Mesenchymal stem cell (in vitro differentiated cells and primary cell): ENCODE measurements around the gene TRMU.

Experiments used
- DNase-seq: peaks from one replicate; pipeline ENCODE4 v3.0.0-alpha.2; 2013
- H2AFZ ChIP-seq: one replicate; pipeline ENCODE4 v1.6.1; 2013; ENCODE audit warnings: low read depth, mild to moderate bottlenecking, control low read depth, inconsistent platforms, low read length, moderate library complexity
- H2AK5ac ChIP-seq: 2 replicates; pipeline ENCODE4 v1.6.1; 2013; ENCODE audit warnings: low read length, moderate library complexity, mild to moderate bottlenecking, inconsistent platforms; ENCODE audit not compliant: severe bottlenecking
- H2BK120ac ChIP-seq: one replicate; pipeline ENCODE4 v1.6.1; 2013; ENCODE audit warnings: low read depth, mild to moderate bottlenecking, inconsistent platforms, low read length, moderate library complexity
- H2BK12ac ChIP-seq, 2 experiments: one replicate each; pipeline ENCODE4 v1.6.1; 2013; ENCODE audit warnings: inconsistent platforms in 2 of 2, low read length in 2 of 2, mild to moderate bottlenecking in 2 of 2, moderate library complexity in 2 of 2, control low read depth in 1 of 2
- H2BK15ac ChIP-seq: one replicate; pipeline ENCODE4 v1.6.1; 2013; ENCODE audit warnings: mild to moderate bottlenecking, low read depth, inconsistent platforms; ENCODE audit not compliant: poor library complexity, severe bottlenecking
- H2BK5ac ChIP-seq: 2 replicates; pipeline ENCODE4 v1.6.1; 2013; ENCODE audit warnings: low read depth, mild to moderate bottlenecking, low read length, control low read depth, inconsistent platforms; ENCODE audit not compliant: poor library complexity, severe bottlenecking
- H3K14ac ChIP-seq, 2 experiments: one replicate each; pipeline ENCODE4 v1.6.1; 2013; ENCODE audit warnings: inconsistent platforms in 2 of 2, low read length in 2 of 2, control low read depth in 1 of 2, mild to moderate bottlenecking in 1 of 2, moderate library complexity in 1 of 2
- H3K18ac ChIP-seq, 2 experiments: one replicate each; pipeline ENCODE4 v1.6.1; 2013; ENCODE audit warnings: inconsistent platforms in 2 of 2, low read length in 2 of 2, control low read depth in 1 of 2, low read depth in 1 of 2, mild to moderate bottlenecking in 1 of 2
- H3K23ac ChIP-seq, 2 experiments: one replicate each; pipeline ENCODE4 v1.6.1; 2013; ENCODE audit warnings: inconsistent platforms in 2 of 2, low read length in 2 of 2, mild to moderate bottlenecking in 2 of 2, moderate library complexity in 2 of 2, control low read depth in 1 of 2
- H3K27ac ChIP-seq: 2 replicates; pipeline ENCODE4 v1.5.1; 2013; ENCODE audit warnings: mild to moderate bottlenecking, moderate library complexity, low read length, control low read depth, inconsistent platforms; ENCODE audit not compliant: poor library complexity, severe bottlenecking
- H3K27me3 ChIP-seq, 2 experiments: 2 replicates each; pipeline versions ENCODE4 v1.6.1 to v1.7.0; 2013; ENCODE audit warnings: low read length in 2 of 2, mild to moderate bottlenecking in 2 of 2, moderate library complexity in 2 of 2, control low read depth in 1 of 2, inconsistent platforms in 1 of 2; ENCODE audit not compliant: control insufficient read depth in 1 of 2, insufficient read depth in 1 of 2
- H3K36me3 ChIP-seq, 2 experiments: 2 replicates each; pipeline versions ENCODE4 v1.6.1 to v1.7.0; 2013; ENCODE audit warnings: low read length in 2 of 2, control low read depth in 1 of 2, inconsistent platforms in 1 of 2, low read depth in 1 of 2, mild to moderate bottlenecking in 1 of 2; ENCODE audit not compliant: insufficient read depth in 2 of 2, control insufficient read depth in 1 of 2
- H3K4ac ChIP-seq, 2 experiments: one replicate each; pipeline ENCODE4 v1.6.1; 2013; ENCODE audit warnings: inconsistent platforms in 2 of 2, low read length in 2 of 2, mild to moderate bottlenecking in 2 of 2, moderate library complexity in 2 of 2, control low read depth in 1 of 2, low read depth in 1 of 2
- H3K4me1 ChIP-seq: 2 replicates; pipeline ENCODE4 v1.6.1; 2013; ENCODE audit warnings: low read depth, low read length, control low read depth; ENCODE audit not compliant: control insufficient read depth, insufficient read depth
- H3K4me2 ChIP-seq: 2 replicates; pipeline ENCODE4 v1.6.1; 2013; ENCODE audit warnings: low read length, mild to moderate bottlenecking, inconsistent platforms; ENCODE audit not compliant: poor library complexity, severe bottlenecking
- H3K4me3 ChIP-seq, 2 experiments: 2 replicates each; pipeline versions ENCODE4 v1.5.1 to v1.7.0; 2013; ENCODE audit warnings: low read length in 2 of 2, mild to moderate bottlenecking in 2 of 2, control low read depth in 1 of 2, low read depth in 1 of 2; ENCODE audit not compliant: insufficient read depth in 1 of 2
- H3K79me1 ChIP-seq: replicated peaks from 2 replicates; pipeline ENCODE4 v1.6.1; 2013; ENCODE audit warnings: mild to moderate bottlenecking, control low read depth, low read length, inconsistent platforms; ENCODE audit not compliant: poor library complexity, severe bottlenecking
- H3K9ac ChIP-seq: 2 replicates; pipeline ENCODE4 v1.7.0; 2013; ENCODE audit warnings: mild to moderate bottlenecking, low read length, moderate library complexity
- H3K9me3 ChIP-seq: 2 replicates; pipeline ENCODE4 v1.7.0; 2013; ENCODE audit warnings: mild to moderate bottlenecking, low read length; ENCODE audit not compliant: control insufficient read depth
- H4K8ac ChIP-seq: one replicate; pipeline ENCODE4 v1.6.1; 2013; ENCODE audit warnings: inconsistent platforms, mild to moderate bottlenecking, low read length, moderate library complexity
- H4K91ac ChIP-seq: one replicate; pipeline ENCODE4 v1.6.1; 2013; ENCODE audit warnings: mild to moderate bottlenecking, low read length, inconsistent platforms
- WGBS: methylation state at CpG from one replicate; pipeline ENCODE4 v1.1.7; 2013; ENCODE audit warnings: mixed read lengths; 5-methylcytosine and 5-hydroxymethylcytosine counted together

The TRMU gene

GRCh38 chr22:46373159-46373558 lies 37.6 kb downstream of the TRMU start:
- no peak for DNase-seq
- Histone ChIP-seq H2BK120ac (no peak overlapping the region), H3K9ac (no peak overlapping the region), H2BK5ac (no peak overlapping the region), H3K36me3 (peaks cover 0 to 63% of the 10 kb centered on the region in 2 experiments), H2BK12ac (no peak overlapping the region), H3K79me1 (no peaks in the 10 kb centered on the region), H3K4me2 (no peak overlapping the region), H4K8ac (no peak overlapping the region), H2AK5ac (no peak overlapping the region), H3K4ac (no peak overlapping the region), H2AFZ (no peak overlapping the region), H2BK15ac (no peak overlapping the region), H3K14ac (no peak overlapping the region), H4K91ac (no peak overlapping the region), H3K4me1 (peaks cover 35% of the 10 kb centered on the region), H3K4me3 (no peak overlapping the region), H3K23ac (no peak overlapping the region), H3K27ac (no peak overlapping the region), H3K27me3 (peaks cover 0 to 18% of the 10 kb centered on the region in 2 experiments), H3K18ac (no peak overlapping the region), H3K9me3 (peaks cover 13% of the 10 kb centered on the region)
- WGBS: 87% methylated on average over 8 of the region's 8 CpGs

- WGBS: 90% methylated on average over 29 of the region's 31 CpGs
- no peak overlapping the region for H2AK5ac ChIP-seq
- DNase-seq: no peak
- H3K4me1 ChIP-seq: peaks cover 44% of the 10 kb centered on the region
- H3K27me3 ChIP-seq: peaks cover 0 to 18% of the 10 kb centered on the region in 2 experiments
- H2AFZ ChIP-seq: no peak overlapping the region
- no peak overlapping the region for H3K14ac ChIP-seq
- H3K4me2 ChIP-seq: no peak overlapping the region
- H2BK120ac ChIP-seq: no peak overlapping the region
- no peak overlapping the region for H2BK15ac ChIP-seq
- H3K9ac ChIP-seq: no peak overlapping the region
- H3K23ac ChIP-seq: no peak overlapping the region
- no peak overlapping the region for H3K4me3 ChIP-seq
- H4K91ac ChIP-seq: no peak overlapping the region
- no peak overlapping the region for H4K8ac ChIP-seq
- H2BK12ac ChIP-seq: no peak overlapping the region
- H3K4ac ChIP-seq: no peak overlapping the region
- H2BK5ac ChIP-seq: no peak overlapping the region
- peaks cover 13% of the 10 kb centered on the region for H3K9me3 ChIP-seq
- H3K18ac ChIP-seq: no peak overlapping the region
- H3K27ac ChIP-seq: no peak overlapping the region
- H3K79me1 ChIP-seq: no peaks in the 10 kb centered on the region
- H3K36me3 ChIP-seq: peaks cover 0 to 54% of the 10 kb centered on the region in 2 experiments
Observed at GRCh38 chr22:46373921-46374662, 38.6 kb downstream of the TRMU start.

GRCh38 chr22:46374663-46375474 lies 39.4 kb downstream of the TRMU start:
- H4K8ac ChIP-seq: no peak overlapping the region
- H2AFZ ChIP-seq: no peak overlapping the region
- no peak overlapping the region for H3K23ac ChIP-seq
- peaks cover 0 to 47% of the 10 kb centered on the region in 2 experiments for H3K36me3 ChIP-seq
- no peak overlapping the region for H4K91ac ChIP-seq
- no peak overlapping the region for H2AK5ac ChIP-seq
- H2BK5ac ChIP-seq: no peak overlapping the region
- no peak overlapping the region for H3K4me2 ChIP-seq
- H2BK15ac ChIP-seq: no peak overlapping the region
- H3K4me3 ChIP-seq: no peak overlapping the region
- no peak overlapping the region for H2BK120ac ChIP-seq
- no peaks in the 10 kb centered on the region for H3K79me1 ChIP-seq
- H3K18ac ChIP-seq: no peak overlapping the region
- H3K9me3 ChIP-seq: peaks cover 13% of the 10 kb centered on the region
- no peak overlapping the region for H3K9ac ChIP-seq
- H3K4me1 ChIP-seq: peaks cover 50% of the 10 kb centered on the region
- H2BK12ac ChIP-seq: no peak overlapping the region
- no peak overlapping the region for H3K4ac ChIP-seq
- no peak overlapping the region for H3K27ac ChIP-seq
- WGBS: 92% methylated on average over 36 of the region's 38 CpGs
- no peak overlapping the region for H3K14ac ChIP-seq
- no peak for DNase-seq
- H3K27me3 ChIP-seq: peaks cover 0 to 22% of the 10 kb centered on the region in 2 experiments

DNA sequence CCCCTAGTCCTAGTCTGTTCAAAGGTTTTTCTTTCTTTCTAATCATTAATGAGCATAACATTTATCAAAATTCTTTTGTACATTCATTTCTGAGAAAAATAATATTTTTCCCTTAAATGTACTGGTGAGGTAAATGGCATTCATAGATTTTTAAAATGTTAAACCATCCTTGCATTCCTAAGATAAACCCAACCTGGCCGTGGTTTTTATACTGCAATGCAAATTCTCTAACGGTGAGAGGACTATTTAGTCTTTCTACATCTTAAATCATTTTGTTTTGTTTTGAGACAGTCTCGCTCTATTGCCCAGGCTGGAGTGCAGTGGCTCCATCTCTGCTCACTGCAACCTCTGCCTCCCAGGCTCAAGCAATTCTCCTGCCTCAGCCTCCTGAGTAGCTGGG lies 40.6 kb downstream of the TRMU start:
- no peak overlapping the region for H2BK5ac ChIP-seq
- no peak overlapping the region for H3K9ac ChIP-seq
- H3K36me3 ChIP-seq: peaks cover 0 to 42% of the 10 kb centered on the region in 2 experiments
- H3K27ac ChIP-seq: no peak overlapping the region
- no peak overlapping the region for H3K23ac ChIP-seq
- no peak overlapping the region for H4K91ac ChIP-seq
- H3K4ac ChIP-seq: no peak overlapping the region
- no peak overlapping the region for H2BK120ac ChIP-seq
- peaks cover 13% of the 10 kb centered on the region for H3K9me3 ChIP-seq
- no peak overlapping the region for H3K18ac ChIP-seq
- no peak overlapping the region for H2BK15ac ChIP-seq
- H2AFZ ChIP-seq: no peak overlapping the region
- H3K79me1 ChIP-seq: no peaks in the 10 kb centered on the region
- H4K8ac ChIP-seq: no peak overlapping the region
- H2AK5ac ChIP-seq: no peak overlapping the region
- peaks cover 61% of the 10 kb centered on the region for H3K4me1 ChIP-seq
- no peak for DNase-seq
- H3K27me3 ChIP-seq: peaks cover 0 to 27% of the 10 kb centered on the region in 2 experiments
- H3K4me3 ChIP-seq: no peak overlapping the region
- no peak overlapping the region for H3K14ac ChIP-seq
- WGBS: 100% methylated on average over 2 of the region's 3 CpGs
- H2BK12ac ChIP-seq: no peak overlapping the region
- H3K4me2 ChIP-seq: no peak overlapping the region
